OCI-LY7 (cell line): ENCODE data around the gene ATP8B4. TPM values are rescaled to one million over a fixed set of nuclear protein-coding genes. Genes with fewer than 3 reads are reported as not detected.

ENCODE experiments used
- BruUV-seq: library from RNA; stranded (reverse); fragments of 400-500 nt; replicated peaks from 2 replicates; lab custom pipeline; 2021; lab: Mats Ljungman, UMichigan
- CTCF ChIA-PET: fragments of 300-600 bp; sonication (Branson Sonifier 250); formaldehyde crosslinking; loops from one replicate; lab custom pipeline; 2022; ENCODE audit warnings: antibody characterized with exemption; ENCODE audit not compliant: unreplicated experiment; lab: Charles Lee
- POLR2A ChIA-PET: fragments of 300-600 bp; sonication (Branson Sonifier 250); formaldehyde crosslinking; loops from one replicate; lab custom pipeline; 2022; ENCODE audit warnings: antibody characterized with exemption; lab: Charles Lee
- DNase-seq: peaks from one replicate; pipeline ENCODE4 v3.0.0-alpha.2; 2015; ENCODE audit warnings: low spot score
- H2AFZ ChIP-seq: fragments of 200-600 bp; sonication (generic), shearing (Covaris generic); 2 replicates; pipeline ENCODE4 v1.6.1; 2014; ENCODE audit warnings: mild to moderate bottlenecking, antibody characterized with exemption, low read length, moderate library complexity
- H3K27ac ChIP-seq: fragments of 200-600 bp; sonication (generic); 2 replicates; pipeline ENCODE4 v1.5.1; 2014; ENCODE audit warnings: mixed run types, low read depth, mild to moderate bottlenecking, moderate library complexity, low read length, inconsistent platforms; ENCODE audit not compliant: poor library complexity, severe bottlenecking
- H3K36me3 ChIP-seq: fragments of 200-600 bp; sonication (generic); 2 replicates; pipeline ENCODE4 v1.6.1; 2014; ENCODE audit warnings: mild to moderate bottlenecking, antibody characterized with exemption, low read length, moderate library complexity, mixed read lengths; ENCODE audit not compliant: insufficient read depth
- H3K4me1 ChIP-seq: fragments of 200-600 bp; sonication (generic); 2 replicates; pipeline ENCODE4 v1.5.1; 2014; ENCODE audit warnings: mild to moderate bottlenecking, low read length; ENCODE audit not compliant: insufficient read depth, poor library complexity, severe bottlenecking
- H3K4me2 ChIP-seq: fragments of 200-600 bp; sonication (generic); 2 replicates; pipeline ENCODE4 v1.6.1; 2014; ENCODE audit warnings: mild to moderate bottlenecking, low read length
- H3K4me3 ChIP-seq: fragments of 200-600 bp; sonication (generic); 2 replicates; pipeline ENCODE4 v1.5.1; 2014; ENCODE audit warnings: mild to moderate bottlenecking, low read depth, low read length; ENCODE audit not compliant: poor library complexity, severe bottlenecking
- H3K79me2 ChIP-seq: fragments of 200-600 bp; sonication (generic); 2 replicates; pipeline ENCODE4 v1.6.1; 2016; ENCODE audit warnings: low read depth, mild to moderate bottlenecking, low read length, moderate library complexity, mixed read lengths; ENCODE audit not compliant: insufficient read depth
- H3K9me2 ChIP-seq: fragments of 200-600 bp; sonication (generic); 2 replicates; pipeline ENCODE4 v1.6.1; 2016; ENCODE audit warnings: mild to moderate bottlenecking, low read length, mixed read lengths; ENCODE audit not compliant: insufficient read depth
- H3K9me3 ChIP-seq: fragments of 200-600 bp; sonication (generic); 2 replicates; pipeline ENCODE4 v1.6.1; 2014; ENCODE audit warnings: mild to moderate bottlenecking, mixed run types, low read length, mixed read lengths
- H4K20me1 ChIP-seq: fragments of 200-600 bp; sonication (generic); 2 replicates; pipeline ENCODE4 v1.6.1; 2014; ENCODE audit warnings: mild to moderate bottlenecking, antibody characterized with exemption, low read length, moderate library complexity, mixed read lengths; ENCODE audit not compliant: insufficient read depth
- EZH2phosphoT487 ChIP-seq: fragments of 200-600 bp; sonication (generic); IDR thresholded peaks from 2 replicates; pipeline ENCODE4 v1.6.1; 2018; ENCODE audit warnings: low read depth, borderline replicate concordance, mild to moderate bottlenecking, mixed run types, antibody characterized with exemption, low read length, moderate library complexity, mixed read lengths
- intact Hi-C: fragments of 100-400 bp; cut with micrococcal nuclease; formaldehyde crosslinking; loops from one replicate; pipeline ENCODE4 v1.10.0; 2022; ENCODE audit not compliant: unreplicated experiment
- total RNA-seq, 2 experiments: library from RNA; depleted of rRNA in 1 of 2; stranded (reverse); fragments of >200 nt in 1 of 2; shearing (Covaris generic) in 1 of 2; gene quantifications; 2 replicates each; pipeline ENCODE4 v1.2.3, GENCODE V29; 2014 to 2022
- TF ChIP-seq, protein P1 (sequence below): fragments of 200-600 bp; sonication (generic); conservative IDR thresholded peaks from 2 replicates; pipeline ENCODE4 v1.5.1; 2014; ENCODE audit warnings: mild to moderate bottlenecking, antibody characterized with exemption, low read length, moderate library complexity, mixed read lengths

ATP8B4 gene
- total RNA-seq, 2 experiments from 2014 or later, result not detected

DNA sequence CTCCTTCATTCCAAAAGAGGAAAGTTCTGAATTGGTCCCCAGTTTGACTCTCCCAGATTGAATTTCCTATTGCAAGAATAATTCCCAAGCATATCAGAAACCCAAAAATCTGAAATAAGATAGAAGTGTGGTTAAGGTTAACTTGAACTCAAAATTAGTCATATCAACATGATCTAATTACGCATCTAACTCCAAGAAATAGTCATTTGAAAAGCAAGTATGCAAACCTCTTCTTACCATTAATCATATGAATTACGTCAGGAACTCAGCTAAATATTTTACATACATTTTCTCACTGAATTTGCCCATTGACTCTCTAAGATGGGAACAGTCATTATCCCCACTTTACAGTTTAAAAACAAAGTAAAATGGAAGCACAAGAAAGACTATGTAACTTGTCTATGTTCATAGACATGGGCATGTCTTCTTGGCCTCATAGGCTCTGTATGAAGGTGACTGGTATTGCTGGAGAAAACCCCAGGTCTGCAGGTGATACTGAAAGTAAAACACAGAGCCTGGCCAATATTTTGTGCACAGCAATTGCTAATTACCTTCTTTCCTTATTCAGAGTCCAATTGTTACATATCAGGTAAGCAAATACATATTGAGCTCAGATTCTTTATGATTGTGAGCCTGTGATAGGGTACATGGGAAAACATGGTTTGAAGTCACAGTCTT is 139.2 kb downstream of the ATP8B4 start:
- ChIA-PET CTCF (no interaction called here), POLR2A (interaction anchor here (0.6 kb wide), 1 partner anchor 1077 kb away, joined by 5 read pairs; no protein-coding TSS in a partner anchor)
- TF ChIP-seq EZH2phosphoT487, result no peak
- TF ChIP-seq, protein P1, sequence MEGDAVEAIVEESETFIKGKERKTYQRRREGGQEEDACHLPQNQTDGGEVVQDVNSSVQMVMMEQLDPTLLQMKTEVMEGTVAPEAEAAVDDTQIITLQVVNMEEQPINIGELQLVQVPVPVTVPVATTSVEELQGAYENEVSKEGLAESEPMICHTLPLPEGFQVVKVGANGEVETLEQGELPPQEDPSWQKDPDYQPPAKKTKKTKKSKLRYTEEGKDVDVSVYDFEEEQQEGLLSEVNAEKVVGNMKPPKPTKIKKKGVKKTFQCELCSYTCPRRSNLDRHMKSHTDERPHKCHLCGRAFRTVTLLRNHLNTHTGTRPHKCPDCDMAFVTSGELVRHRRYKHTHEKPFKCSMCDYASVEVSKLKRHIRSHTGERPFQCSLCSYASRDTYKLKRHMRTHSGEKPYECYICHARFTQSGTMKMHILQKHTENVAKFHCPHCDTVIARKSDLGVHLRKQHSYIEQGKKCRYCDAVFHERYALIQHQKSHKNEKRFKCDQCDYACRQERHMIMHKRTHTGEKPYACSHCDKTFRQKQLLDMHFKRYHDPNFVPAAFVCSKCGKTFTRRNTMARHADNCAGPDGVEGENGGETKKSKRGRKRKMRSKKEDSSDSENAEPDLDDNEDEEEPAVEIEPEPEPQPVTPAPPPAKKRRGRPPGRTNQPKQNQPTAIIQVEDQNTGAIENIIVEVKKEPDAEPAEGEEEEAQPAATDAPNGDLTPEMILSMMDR, result no peak
- H3K4me3 ChIP-seq, result no peak overlapping the region
- DNase-seq, result no peak
- no peaks in the 10 kb centered on the region for H3K36me3 ChIP-seq
- no peaks in the 10 kb centered on the region for H3K9me2 ChIP-seq
- no peak overlapping the region for H2AFZ ChIP-seq
- no peak overlapping the region for H3K4me2 ChIP-seq
- H3K9me3 ChIP-seq, result no peaks in the 10 kb centered on the region
- no peaks in the 10 kb centered on the region for H3K79me2 ChIP-seq
- H3K4me1 ChIP-seq, result no peaks in the 10 kb centered on the region
- intact Hi-C loops, result no loop called here
- H3K27ac ChIP-seq, result no peak overlapping the region
- no peaks in the 10 kb centered on the region for H4K20me1 ChIP-seq
- no TSS peak for BruUV-seq

DNA sequence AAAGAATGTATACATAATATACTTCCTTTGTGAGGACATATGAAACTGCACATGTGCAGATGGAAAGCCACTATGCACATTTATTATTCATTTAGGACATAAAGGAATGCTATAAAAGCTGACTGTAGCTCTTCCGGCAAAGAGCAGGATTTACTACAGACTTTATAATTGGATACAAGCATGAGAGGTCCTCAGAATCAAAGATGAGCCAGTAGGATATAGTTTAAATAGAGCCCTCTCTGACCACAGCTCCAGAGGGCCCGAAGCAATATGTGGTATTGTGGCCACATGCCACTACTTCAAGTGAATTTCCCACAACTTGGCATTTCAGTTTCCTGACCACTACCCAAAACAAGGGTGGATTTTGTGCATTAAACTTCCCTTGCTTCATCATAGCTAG is 140.9 kb downstream of the ATP8B4 start:
- Histone ChIP-seq H3K9me2 (no peaks in the 10 kb centered on the region), H4K20me1 (no peaks in the 10 kb centered on the region), H3K4me3 (no peak overlapping the region), H3K9me3 (no peaks in the 10 kb centered on the region), H3K4me1 (no peaks in the 10 kb centered on the region), H3K79me2 (no peaks in the 10 kb centered on the region), H2AFZ (no peak overlapping the region), H3K4me2 (no peak overlapping the region), H3K27ac (no peak overlapping the region), H3K36me3 (no peaks in the 10 kb centered on the region)
- TF ChIP-seq, protein P1, result no peak
- TF ChIP-seq EZH2phosphoT487, result no peak
- BruUV-seq, result no TSS peak
- CTCF ChIA-PET, result no interaction called here
- POLR2A ChIA-PET, result interaction anchor here (0.6 kb wide), 1 partner anchor 318 kb away, joined by 5 read pairs; no protein-coding TSS in a partner anchor
- intact Hi-C loops, result no loop called here
- DNase-seq, result no peak

DNA sequence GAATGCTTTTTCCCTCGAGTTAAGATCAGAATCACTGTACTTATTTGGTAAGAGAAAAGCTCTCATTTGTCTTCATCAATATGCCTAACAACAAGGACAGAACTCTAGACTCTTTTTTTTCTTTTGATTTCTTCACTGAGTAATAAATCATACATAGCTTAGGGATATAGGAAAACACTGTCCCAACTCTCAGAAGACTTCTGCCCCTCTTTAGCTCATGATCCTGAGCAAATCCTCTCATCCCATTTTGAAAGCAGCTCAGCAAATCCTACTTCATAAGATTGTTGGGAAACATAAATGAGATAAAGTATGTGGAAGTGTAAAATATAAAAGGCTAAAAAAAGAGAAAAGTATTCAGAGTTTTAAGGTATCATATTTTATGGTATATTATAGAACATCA is 141.7 kb downstream of the ATP8B4 start:
- Histone ChIP-seq H3K9me3 (no peaks in the 10 kb centered on the region), H3K4me3 (no peak overlapping the region), H3K9me2 (no peaks in the 10 kb centered on the region), H4K20me1 (no peaks in the 10 kb centered on the region), H3K4me1 (no peaks in the 10 kb centered on the region), H2AFZ (no peak overlapping the region), H3K79me2 (no peaks in the 10 kb centered on the region), H3K36me3 (no peaks in the 10 kb centered on the region), H3K27ac (no peak overlapping the region), H3K4me2 (no peak overlapping the region)
- ChIA-PET POLR2A (interaction anchor here (1.3 kb wide), 1 partner anchor 25 kb away, joined by 3 read pairs; no protein-coding TSS in a partner anchor), CTCF (no interaction called here)
- intact Hi-C loops, result no loop called here
- no TSS peak for BruUV-seq
- no peak for DNase-seq
- TF ChIP-seq, protein P1, result no peak
- TF ChIP-seq EZH2phosphoT487, result no peak
